HepG2 (cell line): ENCODE data around the gene PCNA. TPM values are rescaled to one million over a fixed set of nuclear protein-coding genes. Genes with fewer than 3 reads are reported as not detected.

Experiments used
- EED ChIP-seq: sonication (generic); formaldehyde crosslinking; IDR thresholded peaks from 2 replicates; pipeline ENCODE4 v1.5.0; 2020; ENCODE audit warnings: mild to moderate bottlenecking, missing genetic modification reagents
- ETV6 ChIP-seq: sonication (generic); formaldehyde crosslinking; conservative IDR thresholded peaks from 2 replicates; pipeline ENCODE4 v1.4.0; 2020; ENCODE audit warnings: missing genetic modification reagents
- FOXP1 ChIP-seq, 2 experiments: fragments of 450-650 bp in 1 of 2; IDR thresholded peaks; 2 replicates each; pipeline ENCODE4 v1.6.1; 2017 to 2018; ENCODE audit warnings: antibody characterized with exemption in 1 of 2
- HNF4A ChIP-seq: sonication (generic); formaldehyde crosslinking; IDR thresholded peaks from 2 replicates; pipeline ENCODE4 v1.4.0; 2020; ENCODE audit warnings: missing genetic modification reagents
- IRF2 ChIP-seq: IDR thresholded peaks from 2 replicates; pipeline ENCODE4 v1.6.1; 2018; ENCODE audit warnings: missing genetic modification reagents, missing compliant biosample characterization
- NAIF1 ChIP-seq: sonication (generic); formaldehyde crosslinking; IDR thresholded peaks from 2 replicates; pipeline ENCODE4 v1.5.0; 2020; ENCODE audit warnings: mild to moderate bottlenecking, missing genetic modification reagents, borderline replicate concordance
- NFKB2 ChIP-seq: sonication (generic); formaldehyde crosslinking; IDR thresholded peaks from 2 replicates; pipeline ENCODE4 v1.4.0; 2020; ENCODE audit warnings: missing genetic modification reagents, borderline replicate concordance
- ZBTB20 ChIP-seq: sonication (generic); formaldehyde crosslinking; IDR thresholded peaks from 2 replicates; pipeline ENCODE4 v1.8.1; 2023; ENCODE audit warnings: missing genetic modification reagents, low read depth, mild to moderate bottlenecking, borderline replicate concordance
- ZFP82 ChIP-seq: sonication (generic); formaldehyde crosslinking; IDR thresholded peaks from 2 replicates; pipeline ENCODE4 v1.5.1; 2020; ENCODE audit warnings: mild to moderate bottlenecking, missing genetic modification reagents, borderline replicate concordance
- ZMYM3 ChIP-seq: sonication (generic); formaldehyde crosslinking; IDR thresholded peaks from 2 replicates; pipeline ENCODE4 v1.5.1; 2020; ENCODE audit warnings: mild to moderate bottlenecking, missing genetic modification reagents
- ZNF33B ChIP-seq: sonication (generic); formaldehyde crosslinking; IDR thresholded peaks from 2 replicates; pipeline ENCODE4 v1.5.1; 2020; ENCODE audit warnings: mild to moderate bottlenecking, missing genetic modification reagents
- ZNF382 ChIP-seq: sonication (generic); formaldehyde crosslinking; IDR thresholded peaks from 2 replicates; pipeline ENCODE4 v1.5.0; 2020; ENCODE audit warnings: missing genetic modification reagents, mild to moderate bottlenecking, borderline replicate concordance
- ZNF556 ChIP-seq: sonication (generic); formaldehyde crosslinking; IDR thresholded peaks from 2 replicates; pipeline ENCODE4 v1.4.0; 2020; ENCODE audit warnings: mild to moderate bottlenecking, missing genetic modification reagents, borderline replicate concordance
- ZNF629 ChIP-seq: sonication (generic); formaldehyde crosslinking; conservative IDR thresholded peaks from 2 replicates; pipeline ENCODE4 v1.5.0; 2020; ENCODE audit warnings: missing genetic modification reagents
- ZNF777 ChIP-seq: sonication (generic); formaldehyde crosslinking; IDR thresholded peaks from 2 replicates; pipeline ENCODE4 v1.4.0; 2020; ENCODE audit warnings: missing genetic modification reagents
- ZNF782 ChIP-seq: sonication (generic); formaldehyde crosslinking; IDR thresholded peaks from 2 replicates; pipeline ENCODE4 v1.4.0; 2020; ENCODE audit warnings: missing genetic modification reagents, mild to moderate bottlenecking, borderline replicate concordance
- ZZZ3 ChIP-seq: sonication (generic); formaldehyde crosslinking; IDR thresholded peaks from 2 replicates; pipeline ENCODE4 v1.4.0; 2020; ENCODE audit warnings: missing genetic modification reagents, mild to moderate bottlenecking, borderline replicate concordance
- polyA plus RNA-seq, 8 experiments: library from polyadenylated mRNA; depleted of rRNA in 3 of 8; stranded (reverse) in 7 of 8; unstranded in 1 of 8; fragments of >200 nt; fragmentation: Illumina TruSeq in 4 of 8; extraction: Trizol in 4 of 8; gene quantifications; 2 replicates each; pipeline versions ENCODE4 v1.2.1 to v1.2.3, GENCODE V29; 2011 to 2016; ENCODE audit warnings: low read depth in 4 of 8, missing spikeins in 1 of 8, mixed read lengths in 1 of 8; ENCODE audit not compliant: insufficient read depth in 1 of 8
- total RNA-seq, 5 experiments: library from RNA; depleted of rRNA; stranded (reverse); fragments of >200 nt; fragmentation: Illumina TruSeq; extraction: Trizol; gene quantifications; 2 replicates each; pipeline ENCODE4 v1.2.3, GENCODE V29; 2016; ENCODE audit warnings: low read depth in 1 of 5
- TF ChIP-seq, protein P1 (sequence below): sonication (generic); formaldehyde crosslinking; IDR thresholded peaks from 2 replicates; pipeline ENCODE4 v1.8.0; 2022; ENCODE audit warnings: missing genetic modification reagents, mild to moderate bottlenecking, borderline replicate concordance
- TF ChIP-seq, protein P2 (sequence below): sonication (generic); formaldehyde crosslinking; IDR thresholded peaks from 2 replicates; pipeline ENCODE4 v1.4.0; 2020; ENCODE audit warnings: missing genetic modification reagents
- TF ChIP-seq, protein P3 (sequence below): IDR thresholded peaks from 2 replicates; pipeline ENCODE4 v1.4.0; 2020; ENCODE audit warnings: mild to moderate bottlenecking, missing genetic modification reagents
- TF ChIP-seq, protein P4 (sequence below): sonication (generic); formaldehyde crosslinking; IDR thresholded peaks from 2 replicates; pipeline ENCODE4 v1.4.0; 2020; ENCODE audit warnings: low read depth, mild to moderate bottlenecking, missing genetic modification reagents

Gene PCNA
- total and polyA plus RNA-seq, 2 of the 13 experiments (the other 11 are each of a cell fraction or from before 2014, with no cell fraction given): 229 to 655 TPM

DNA sequence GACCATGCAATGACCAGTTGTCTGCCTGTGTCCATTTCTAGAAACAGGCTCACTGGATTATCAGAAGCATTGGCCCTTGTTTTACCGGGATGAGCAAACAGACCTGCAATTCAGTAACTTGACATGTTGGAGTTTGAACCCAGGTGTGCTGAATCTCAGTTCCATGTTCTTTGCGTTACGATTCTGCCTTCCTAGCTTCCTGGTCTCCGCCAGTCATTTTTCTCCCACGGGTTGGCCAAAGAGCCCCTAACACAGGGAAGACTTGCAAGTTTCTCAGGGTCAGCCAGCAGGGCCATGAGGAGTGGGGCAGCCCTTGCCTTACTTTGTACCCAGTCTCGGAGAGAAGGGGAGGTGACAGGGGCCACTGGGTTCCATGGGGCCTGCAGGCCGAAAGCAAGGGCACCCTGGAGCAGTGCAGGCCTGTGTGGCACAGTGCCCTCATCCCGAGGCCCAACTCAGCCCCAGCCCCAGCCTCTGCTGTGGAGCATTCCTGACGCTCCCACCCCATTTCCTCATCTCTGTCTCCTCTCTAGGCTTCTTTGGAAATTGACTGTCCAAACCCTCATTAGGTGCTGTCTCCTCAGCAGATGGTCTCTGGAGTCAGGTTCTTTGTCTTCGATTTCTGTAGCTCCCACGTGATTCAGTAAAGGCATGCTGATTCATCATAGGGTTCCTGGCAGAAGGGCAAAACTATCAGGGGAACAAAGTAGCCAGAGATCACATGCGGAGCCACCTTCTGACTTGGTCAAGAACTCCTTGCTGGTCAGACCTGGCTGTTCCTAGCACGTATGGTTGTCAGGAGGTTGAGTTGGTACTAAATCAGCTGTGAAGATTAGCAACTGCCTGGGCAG lies 30.7 kb upstream of the PCNA start (continued):
- TF ChIP-seq, protein P1, sequence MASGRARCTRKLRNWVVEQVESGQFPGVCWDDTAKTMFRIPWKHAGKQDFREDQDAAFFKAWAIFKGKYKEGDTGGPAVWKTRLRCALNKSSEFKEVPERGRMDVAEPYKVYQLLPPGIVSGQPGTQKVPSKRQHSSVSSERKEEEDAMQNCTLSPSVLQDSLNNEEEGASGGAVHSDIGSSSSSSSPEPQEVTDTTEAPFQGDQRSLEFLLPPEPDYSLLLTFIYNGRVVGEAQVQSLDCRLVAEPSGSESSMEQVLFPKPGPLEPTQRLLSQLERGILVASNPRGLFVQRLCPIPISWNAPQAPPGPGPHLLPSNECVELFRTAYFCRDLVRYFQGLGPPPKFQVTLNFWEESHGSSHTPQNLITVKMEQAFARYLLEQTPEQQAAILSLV (CRISPR knock-in tag): peak; percentile 75; the same call in 1 of the 2 replicates
- TF ChIP-seq NAIF1 (CRISPR knock-in tag) (no peak), ZZZ3 (CRISPR knock-in tag) (no peak), ETV6 (CRISPR knock-in tag) (no peak), ZNF382 (no peak), EED (CRISPR knock-in tag) (0 out of 2 replicates have a peak, but pooled peaks have one; percentile 76), ZNF33B (CRISPR knock-in tag) (peak; percentile 81; the same call in 1 of the 2 replicates), ZNF629 (CRISPR knock-in tag) (peak; percentile 70; the same call in 1 of the 2 replicates), ZNF777 (CRISPR knock-in tag) (no peak), ZNF556 (peak; percentile 60; the same call in 1 of the 2 replicates), ZNF782 (CRISPR knock-in tag) (no peak), HNF4A (CRISPR knock-in tag) (peak; percentile 97), FOXP1 (IDR thresholded peaks at IDR 0.05) (no peak), FOXP1 (CRISPR knock-in tag; IDR thresholded peaks at IDR 0.05) (peak; percentile 67), ZFP82 (CRISPR knock-in tag) (peak; percentile 47; the same call in 1 of the 2 replicates), ZBTB20 (peak; percentile 66; the same call in 1 of the 2 replicates), NFKB2 (CRISPR knock-in tag) (no peak; the same call in 1 of the 2 replicates), IRF2 (peak; percentile 80), ZMYM3 (CRISPR knock-in tag) (peak; percentile 67)
- TF ChIP-seq, protein P2, sequence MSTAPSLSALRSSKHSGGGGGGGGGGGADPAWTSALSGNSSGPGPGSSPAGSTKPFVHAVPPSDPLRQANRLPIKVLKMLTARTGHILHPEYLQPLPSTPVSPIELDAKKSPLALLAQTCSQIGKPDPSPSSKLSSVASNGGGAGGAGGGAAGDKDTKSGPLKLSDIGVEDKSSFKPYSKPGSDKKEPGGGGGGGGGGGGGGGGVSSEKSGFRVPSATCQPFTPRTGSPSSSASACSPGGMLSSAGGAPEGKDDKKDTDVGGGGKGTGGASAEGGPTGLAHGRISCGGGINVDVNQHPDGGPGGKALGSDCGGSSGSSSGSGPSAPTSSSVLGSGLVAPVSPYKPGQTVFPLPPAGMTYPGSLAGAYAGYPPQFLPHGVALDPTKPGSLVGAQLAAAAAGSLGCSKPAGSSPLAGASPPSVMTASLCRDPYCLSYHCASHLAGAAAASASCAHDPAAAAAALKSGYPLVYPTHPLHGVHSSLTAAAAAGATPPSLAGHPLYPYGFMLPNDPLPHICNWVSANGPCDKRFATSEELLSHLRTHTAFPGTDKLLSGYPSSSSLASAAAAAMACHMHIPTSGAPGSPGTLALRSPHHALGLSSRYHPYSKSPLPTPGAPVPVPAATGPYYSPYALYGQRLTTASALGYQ: peak; percentile 76; the same call in 1 of the 2 replicates
- TF ChIP-seq, protein P3, sequence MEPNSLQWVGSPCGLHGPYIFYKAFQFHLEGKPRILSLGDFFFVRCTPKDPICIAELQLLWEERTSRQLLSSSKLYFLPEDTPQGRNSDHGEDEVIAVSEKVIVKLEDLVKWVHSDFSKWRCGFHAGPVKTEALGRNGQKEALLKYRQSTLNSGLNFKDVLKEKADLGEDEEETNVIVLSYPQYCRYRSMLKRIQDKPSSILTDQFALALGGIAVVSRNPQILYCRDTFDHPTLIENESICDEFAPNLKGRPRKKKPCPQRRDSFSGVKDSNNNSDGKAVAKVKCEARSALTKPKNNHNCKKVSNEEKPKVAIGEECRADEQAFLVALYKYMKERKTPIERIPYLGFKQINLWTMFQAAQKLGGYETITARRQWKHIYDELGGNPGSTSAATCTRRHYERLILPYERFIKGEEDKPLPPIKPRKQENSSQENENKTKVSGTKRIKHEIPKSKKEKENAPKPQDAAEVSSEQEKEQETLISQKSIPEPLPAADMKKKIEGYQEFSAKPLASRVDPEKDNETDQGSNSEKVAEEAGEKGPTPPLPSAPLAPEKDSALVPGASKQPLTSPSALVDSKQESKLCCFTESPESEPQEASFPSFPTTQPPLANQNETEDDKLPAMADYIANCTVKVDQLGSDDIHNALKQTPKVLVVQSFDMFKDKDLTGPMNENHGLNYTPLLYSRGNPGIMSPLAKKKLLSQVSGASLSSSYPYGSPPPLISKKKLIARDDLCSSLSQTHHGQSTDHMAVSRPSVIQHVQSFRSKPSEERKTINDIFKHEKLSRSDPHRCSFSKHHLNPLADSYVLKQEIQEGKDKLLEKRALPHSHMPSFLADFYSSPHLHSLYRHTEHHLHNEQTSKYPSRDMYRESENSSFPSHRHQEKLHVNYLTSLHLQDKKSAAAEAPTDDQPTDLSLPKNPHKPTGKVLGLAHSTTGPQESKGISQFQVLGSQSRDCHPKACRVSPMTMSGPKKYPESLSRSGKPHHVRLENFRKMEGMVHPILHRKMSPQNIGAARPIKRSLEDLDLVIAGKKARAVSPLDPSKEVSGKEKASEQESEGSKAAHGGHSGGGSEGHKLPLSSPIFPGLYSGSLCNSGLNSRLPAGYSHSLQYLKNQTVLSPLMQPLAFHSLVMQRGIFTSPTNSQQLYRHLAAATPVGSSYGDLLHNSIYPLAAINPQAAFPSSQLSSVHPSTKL (CRISPR knock-in tag): peak; percentile 92
- TF ChIP-seq, protein P4, sequence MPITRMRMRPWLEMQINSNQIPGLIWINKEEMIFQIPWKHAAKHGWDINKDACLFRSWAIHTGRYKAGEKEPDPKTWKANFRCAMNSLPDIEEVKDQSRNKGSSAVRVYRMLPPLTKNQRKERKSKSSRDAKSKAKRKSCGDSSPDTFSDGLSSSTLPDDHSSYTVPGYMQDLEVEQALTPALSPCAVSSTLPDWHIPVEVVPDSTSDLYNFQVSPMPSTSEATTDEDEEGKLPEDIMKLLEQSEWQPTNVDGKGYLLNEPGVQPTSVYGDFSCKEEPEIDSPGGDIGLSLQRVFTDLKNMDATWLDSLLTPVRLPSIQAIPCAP: no peak
